Stimulated activated CD8-positive, alpha-beta memory T cell treated with anti-CD3 and anti-CD28 coated beads, Interleukin-7, amount 100 ng/mL, for 48 hours (primary cell): ENCODE measurements around the gene TPR.
"Not testable (repeated sequence)": the region's sequence is repeated elsewhere in the genome, so short reads cannot be mapped to it uniquely, and the experiment has no call there.

ENCODE experiments used
- DNase-seq, 2 donors: peaks; one replicate each; pipeline ENCODE4 v3.0.0-alpha.2; 2020; ENCODE audit warnings: low read depth in 1 of 2; ENCODE audit errors: extremely low read depth in 1 of 2

TPR gene

DNA sequence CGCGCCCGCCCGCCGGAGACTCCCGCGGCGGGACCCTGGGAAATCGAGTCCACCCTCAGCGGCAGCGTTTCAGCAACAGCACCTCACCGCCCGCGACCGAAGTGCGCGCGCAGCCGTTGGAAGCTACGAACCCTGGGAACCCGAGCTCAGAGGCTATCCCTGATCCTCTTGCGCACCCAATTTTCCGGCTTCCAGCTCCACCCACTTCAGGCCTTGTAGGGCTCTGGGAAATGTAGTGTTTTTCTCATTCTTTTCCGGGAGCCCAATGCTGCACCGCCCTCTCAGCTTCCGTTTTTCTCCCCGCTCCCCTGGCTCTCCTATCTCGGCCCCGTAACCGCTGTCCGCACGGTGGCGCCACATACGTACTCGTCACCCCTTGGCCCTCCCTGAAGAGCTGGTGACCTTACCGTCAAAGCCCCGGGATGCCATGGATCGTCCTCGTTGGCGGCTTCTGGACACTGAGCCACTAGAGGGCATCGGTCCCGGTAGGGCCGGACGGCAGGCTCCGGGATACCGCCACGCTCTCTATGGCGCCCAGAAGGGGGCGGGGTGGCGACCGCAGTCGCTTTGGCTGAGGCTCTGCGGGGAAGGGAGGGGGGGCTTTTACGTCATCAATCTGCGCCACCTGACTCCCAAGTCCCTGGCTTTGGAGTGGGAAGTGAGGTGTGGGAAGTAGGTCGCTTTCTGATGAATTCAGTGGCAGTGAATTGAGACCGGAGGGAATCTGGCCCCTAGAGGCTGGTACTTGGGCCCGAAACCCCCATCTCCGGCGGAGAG, at the start of gene TPR, which contains the start of gene ODR4:
TPR (minus strand) TSS at position 102 of the 777 bp plus-strand sequence. CDS start 225 bp downstream, outside the sequence.
ODR4 (plus strand) TSS at position 687 of the 777 bp plus-strand sequence. CDS start 3,948 bp downstream, outside the sequence.
- DNase-seq = peak; percentile 86 to 92

DNA sequence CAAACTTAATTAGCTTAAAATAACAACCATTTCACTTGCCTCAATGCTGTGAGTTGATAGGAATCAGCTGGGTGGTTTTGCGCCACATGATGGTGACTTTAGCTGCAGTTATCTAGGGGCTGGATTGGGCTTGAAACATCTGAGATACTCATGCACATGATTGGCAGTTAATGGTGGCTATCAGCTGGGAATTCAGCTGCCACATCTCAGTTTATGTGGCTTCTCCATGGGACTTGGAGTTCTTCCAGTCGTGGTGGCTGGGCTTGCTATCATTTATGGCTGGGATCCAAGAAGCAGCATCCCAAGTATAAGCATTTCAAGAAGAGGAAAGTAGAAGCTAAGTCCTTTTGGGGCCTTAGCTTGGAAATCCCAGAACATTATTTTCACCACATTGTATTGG, 49.5 kb upstream of the TPR start:
- no peak for DNase-seq

DNA sequence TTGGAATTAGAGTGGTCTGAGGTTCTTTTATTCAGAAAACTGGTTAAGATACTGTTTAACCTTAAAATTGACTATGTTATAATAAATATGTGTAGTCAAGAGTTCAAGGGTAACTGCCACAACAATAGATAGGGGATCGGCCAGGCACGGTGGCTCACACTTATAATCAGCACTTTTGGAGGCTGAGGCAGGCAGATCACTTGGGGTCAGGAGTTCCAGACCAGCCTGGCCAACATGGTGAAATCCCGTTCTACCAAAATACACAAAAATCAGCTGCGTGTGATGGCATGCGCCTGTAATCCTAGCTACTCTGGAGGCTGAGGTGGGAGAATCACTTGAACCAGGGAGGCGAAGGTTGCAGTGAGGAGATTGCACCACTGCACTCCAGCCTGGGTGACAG, 46.4 kb upstream of the TPR start:
- no peak for DNase-seq

DNA sequence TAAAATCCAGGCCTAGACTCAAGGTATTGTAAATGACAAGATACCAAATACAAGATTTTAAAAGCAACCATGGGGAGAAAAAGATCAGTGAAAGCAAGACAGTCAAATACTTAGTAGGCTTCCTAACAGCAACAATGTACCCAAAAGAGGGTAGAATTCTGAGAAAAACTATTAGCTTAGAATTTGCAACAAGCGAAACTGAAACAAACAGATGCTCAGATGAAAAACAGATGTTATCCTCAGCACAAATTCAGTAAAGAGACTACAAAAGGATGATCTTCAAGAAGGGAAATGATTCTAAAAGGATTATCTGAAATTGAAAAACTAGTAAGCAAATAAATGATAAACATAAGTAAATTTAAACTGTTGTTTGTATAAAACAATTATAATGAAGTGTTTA, 45.9 kb upstream of the TPR start:
- DNase-seq = no peak

DNA sequence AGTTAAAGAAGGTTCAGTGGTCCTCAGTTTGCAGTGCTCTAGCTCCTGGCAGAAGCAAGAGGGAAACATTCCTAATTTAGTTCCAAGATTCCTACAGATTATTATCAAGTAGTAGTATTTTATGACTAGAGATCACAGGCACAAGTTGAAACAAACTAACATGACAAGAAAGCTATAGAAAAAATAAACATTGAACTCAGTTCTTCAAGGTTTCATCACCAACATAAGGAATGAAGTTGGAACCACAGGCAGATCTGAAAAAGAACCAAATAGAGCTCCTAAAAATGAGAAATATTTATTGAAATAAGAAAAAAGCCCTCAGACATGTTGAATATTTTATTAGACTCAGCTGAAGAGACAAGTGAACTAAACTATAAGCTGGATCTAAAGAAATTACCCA, 45.3 kb upstream of the TPR start:
- DNase-seq = no peak

DNA sequence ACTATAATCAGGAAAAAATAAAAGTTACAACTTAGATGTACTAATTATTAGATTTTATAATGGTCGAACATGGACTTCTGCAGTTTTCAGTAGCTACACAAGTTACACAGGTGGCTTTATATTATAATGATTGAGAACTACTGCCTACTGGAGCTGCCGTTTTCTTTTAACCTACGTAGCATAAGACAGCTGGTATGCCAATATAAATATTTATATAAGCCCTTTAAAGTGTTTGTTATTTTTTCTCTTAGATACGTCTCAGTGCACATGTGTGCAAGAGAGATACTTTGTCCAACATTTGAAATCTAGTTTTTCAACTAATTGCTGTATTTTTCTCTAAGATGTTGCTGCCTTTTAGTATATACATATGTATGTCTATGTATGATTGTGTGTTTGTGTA, 43.5 kb upstream of the TPR start:
- DNase-seq = no peak

DNA sequence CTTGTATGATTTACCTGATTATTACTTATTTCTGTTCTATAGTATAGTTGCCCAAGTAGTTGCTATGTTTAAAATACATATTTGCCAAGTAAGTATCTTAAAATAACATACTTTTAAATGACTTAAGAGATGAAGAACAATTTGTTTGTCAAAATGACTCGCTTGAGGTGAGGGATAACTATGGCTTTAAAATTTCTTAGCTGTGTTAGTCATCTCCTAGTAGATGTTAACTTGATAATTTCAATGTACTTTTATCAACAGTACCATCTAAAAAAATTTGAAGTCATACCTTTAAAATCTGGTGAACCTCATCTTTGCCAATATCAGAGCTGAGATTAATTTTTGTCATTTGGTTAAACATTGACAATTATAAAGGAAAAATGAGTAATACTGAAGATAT, 38.3 kb upstream of the TPR start:
- DNase-seq = no peak

DNA sequence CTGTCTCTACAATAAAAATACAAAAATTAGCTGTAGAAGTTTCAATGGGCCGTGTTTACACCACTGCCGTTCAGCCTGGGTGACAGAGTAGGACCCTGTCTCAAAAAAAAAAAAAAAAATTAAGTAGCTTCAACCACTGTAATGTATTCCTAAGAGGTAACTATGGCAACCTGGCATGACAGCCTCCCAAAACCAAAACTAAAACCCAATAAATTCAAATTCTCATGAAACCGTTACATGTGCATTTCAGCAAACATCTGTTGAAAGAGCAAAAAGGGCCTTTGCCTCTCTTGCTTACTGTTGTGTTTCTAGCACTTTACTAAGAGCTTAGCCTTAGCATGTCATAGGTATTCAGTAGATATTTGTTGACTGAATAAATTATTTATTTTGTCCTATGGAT, 34.0 kb upstream of the TPR start:
- DNase-seq = no peak

DNA sequence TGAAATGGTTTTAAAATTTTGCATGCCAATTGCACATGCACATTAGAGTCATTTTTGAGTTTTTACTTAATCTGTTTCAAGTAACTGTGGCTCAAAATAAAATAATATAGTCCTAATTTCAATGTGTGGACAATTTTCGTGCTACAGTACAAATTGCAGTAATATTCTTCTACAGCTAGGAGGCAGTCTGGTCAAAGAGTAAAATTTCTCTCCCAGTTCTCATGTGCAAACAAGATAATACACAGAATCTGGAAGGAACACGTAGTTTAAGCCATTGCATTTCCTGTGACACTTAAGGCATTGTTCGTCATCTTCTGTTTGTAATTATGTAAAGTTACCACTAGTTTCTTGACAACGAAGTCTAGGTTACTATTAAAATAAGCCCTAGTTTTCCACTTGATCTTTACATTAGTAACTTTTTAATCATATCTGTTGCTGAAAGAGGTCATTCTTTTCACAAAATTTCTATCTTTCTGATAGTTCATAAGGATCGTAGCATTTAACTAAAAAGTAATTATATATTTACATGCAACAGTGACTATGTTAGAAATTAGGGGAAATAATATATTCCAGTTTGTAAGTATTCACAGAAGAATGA, 29.5 kb upstream of the TPR start:
- no peak for DNase-seq

DNA sequence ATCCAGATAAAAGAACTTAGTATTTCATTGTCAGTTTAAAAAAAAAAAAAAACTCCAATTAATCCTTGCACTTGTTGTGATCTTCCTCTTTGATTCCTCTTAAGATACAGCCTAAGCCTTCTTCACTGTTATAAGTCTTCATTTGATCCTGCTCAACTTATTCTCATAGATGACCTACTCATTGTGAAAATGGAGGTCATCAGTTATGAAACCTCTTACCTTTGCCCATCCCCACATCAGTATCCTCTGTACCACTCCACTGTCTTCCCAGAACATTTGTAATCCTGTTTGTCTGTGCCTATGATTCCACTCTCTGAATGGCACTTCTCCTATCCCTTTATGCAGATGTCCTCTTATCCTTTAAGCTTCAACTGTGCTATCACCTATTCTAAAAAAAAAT, 28.6 kb upstream of the TPR start:
- no peak for DNase-seq

DNA sequence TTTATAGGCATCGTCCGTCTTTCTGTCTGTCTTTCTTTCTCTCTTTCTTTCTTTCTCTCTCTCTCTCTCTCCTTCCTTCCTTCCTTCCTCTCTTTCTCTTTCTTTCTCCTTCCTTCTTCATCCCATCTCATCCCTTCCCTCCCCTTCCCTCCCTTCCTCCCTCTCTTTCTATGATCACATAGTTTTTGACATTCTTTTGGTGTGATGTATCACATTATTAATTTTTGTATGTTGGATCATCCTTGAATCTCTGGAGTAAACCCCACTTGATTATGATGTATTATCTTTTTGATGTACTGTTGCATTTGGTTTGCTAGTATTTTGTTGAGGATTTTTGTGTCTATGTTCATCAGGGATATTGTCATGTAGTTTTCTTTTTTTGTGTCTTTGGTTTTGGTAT, 26.4 kb upstream of the TPR start:
- DNase-seq = not testable (repeated sequence)

DNA sequence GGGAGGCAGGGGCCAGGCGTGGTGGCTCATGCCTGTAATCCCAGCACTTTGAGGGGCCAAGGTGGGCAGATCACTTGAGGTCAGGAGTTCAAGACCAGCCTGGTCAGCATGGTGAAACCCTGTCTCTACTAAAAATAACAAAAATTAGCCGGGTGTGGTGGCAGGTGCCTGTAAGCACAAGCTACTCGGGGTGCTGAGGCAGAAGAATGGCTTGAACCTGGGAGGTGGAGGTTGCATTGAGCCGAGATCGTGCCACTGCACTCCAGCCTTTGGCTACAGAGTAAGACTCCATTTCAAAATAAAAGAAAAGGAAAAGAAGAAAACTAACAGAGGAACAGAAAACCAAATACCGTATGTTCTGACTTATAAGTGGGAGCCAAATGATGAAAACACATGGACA, 17.7 kb upstream of the TPR start:
- DNase-seq = not testable (repeated sequence)

DNA sequence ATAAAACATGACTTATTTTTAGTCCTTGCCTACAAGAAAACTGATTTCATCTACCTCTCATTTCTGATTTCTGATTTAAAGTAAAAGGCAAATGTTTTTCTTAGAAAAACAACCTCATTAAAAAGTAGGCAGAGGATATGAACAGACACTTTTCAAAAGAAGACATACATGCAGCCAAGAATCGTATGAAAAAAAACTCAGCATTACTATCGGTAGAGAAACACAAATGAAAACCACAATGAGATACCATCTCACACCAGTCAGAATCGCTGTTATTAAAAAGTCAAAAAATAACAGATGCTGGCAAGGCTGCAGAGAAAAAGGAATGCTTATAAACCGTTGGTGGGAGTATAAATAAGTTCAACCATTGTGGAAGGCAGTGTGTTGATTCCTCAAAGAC, 16.8 kb upstream of the TPR start:
- no peak for DNase-seq

DNA sequence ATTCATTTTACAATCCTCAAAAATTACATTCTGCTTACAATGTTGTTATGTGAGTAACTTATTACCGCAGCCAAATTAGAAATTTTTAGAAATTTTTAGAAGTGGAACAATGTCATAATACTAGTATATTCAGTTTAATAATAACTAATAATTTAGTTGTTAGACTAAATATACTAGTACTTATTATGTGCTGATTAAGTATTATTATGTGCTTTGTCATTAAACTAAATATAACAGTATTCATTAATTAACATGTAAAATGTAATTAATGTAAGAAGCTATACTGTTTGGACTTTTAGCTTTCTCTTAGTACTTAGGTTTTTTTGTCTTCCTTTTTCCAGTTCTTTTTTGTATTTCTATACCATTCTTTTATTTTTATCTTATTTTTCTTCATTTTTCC, 15.9 kb upstream of the TPR start:
- DNase-seq = no peak

DNA sequence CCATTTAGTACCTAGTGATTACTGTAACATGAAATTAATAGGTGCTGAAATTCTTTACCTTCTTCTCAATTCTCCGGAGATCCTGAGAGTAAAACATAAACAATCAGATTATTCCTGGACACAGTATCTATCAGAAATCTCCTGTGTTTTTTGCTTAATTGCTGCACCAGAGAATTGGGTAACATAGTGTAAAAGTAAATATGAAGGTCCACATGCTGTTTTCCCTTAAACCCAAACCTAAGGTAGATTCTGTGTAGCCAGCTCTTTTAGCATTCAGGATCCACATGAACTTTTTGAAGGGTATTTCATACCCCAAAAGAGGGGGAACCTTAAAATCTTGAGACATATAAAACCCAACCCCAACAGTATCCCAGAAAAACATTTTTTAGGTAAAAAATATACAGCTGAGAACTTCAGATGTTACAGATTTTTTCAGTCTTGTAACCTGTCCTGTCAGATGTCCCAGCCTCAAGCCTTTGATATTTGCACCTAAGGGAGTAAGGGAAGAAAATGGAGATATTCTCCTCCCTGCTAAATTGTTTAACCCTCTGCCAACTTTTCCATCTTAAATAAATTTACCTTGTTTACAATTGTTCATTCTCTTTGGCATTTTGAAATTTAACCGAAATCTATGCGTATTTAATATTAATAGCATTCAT, 11.8 kb upstream of the TPR start:
- DNase-seq = no peak

DNA sequence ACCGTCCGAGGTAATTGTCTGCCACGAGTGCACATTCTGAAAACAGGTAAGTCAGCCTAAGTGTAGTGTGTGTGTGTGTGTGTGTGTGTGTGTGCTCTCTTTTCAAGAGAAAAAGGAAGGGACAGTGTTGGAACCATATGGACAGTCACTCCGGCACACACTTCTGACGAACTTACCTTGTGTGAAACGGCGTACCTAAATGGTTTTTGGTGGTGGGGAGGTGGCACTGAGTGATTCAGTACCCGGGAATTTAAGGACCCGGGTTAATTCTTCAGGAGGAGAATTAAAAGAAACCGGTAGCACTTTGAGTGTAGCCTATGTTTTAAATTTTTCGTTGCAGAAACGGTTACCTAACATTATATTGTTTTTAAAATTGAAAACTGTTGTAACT, 871 bp upstream of the TPR start:
- DNase-seq = no peak

DNA sequence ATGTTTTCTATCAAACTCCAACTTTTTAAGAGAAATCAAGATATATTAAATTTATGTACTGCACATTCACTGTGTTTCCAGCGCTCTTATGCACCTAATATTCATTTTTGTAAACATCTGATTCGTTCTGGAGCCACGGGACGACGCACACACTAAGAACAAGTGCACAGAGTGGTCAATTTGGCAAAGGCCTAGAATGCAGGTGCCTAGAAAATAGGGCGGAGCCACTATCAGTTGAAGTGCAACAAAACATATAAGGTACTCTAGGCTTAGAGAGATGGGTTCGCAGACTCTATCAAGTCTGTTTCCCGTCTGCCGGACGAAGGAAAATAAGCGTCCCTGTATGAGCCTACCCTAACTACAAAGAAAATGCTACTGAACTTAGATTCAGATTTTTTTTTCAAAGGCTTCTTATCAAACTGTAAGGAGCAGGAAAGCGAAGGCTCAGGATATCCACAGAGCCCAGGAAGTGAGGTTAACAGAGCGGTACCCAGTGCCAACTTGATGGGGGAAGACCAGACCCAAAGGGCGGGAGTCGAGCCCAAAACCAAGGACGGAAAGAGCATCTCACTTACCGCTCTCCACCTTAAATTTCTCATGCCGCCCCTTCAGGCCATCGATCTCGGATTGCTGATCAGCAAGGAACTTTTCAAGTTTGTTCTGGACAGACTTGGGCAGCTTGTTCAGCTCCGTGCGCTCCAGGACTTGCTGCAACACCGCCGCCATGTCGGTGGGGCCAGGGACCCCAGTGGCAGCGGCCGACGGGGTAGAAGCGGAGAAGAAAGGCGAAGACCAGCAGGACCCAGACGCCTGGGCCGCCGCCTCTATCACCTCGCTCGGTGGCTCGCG, 526 bp downstream of the TPR start:
- DNase-seq = peak in 1 of 2 donors; percentile 12

DNA sequence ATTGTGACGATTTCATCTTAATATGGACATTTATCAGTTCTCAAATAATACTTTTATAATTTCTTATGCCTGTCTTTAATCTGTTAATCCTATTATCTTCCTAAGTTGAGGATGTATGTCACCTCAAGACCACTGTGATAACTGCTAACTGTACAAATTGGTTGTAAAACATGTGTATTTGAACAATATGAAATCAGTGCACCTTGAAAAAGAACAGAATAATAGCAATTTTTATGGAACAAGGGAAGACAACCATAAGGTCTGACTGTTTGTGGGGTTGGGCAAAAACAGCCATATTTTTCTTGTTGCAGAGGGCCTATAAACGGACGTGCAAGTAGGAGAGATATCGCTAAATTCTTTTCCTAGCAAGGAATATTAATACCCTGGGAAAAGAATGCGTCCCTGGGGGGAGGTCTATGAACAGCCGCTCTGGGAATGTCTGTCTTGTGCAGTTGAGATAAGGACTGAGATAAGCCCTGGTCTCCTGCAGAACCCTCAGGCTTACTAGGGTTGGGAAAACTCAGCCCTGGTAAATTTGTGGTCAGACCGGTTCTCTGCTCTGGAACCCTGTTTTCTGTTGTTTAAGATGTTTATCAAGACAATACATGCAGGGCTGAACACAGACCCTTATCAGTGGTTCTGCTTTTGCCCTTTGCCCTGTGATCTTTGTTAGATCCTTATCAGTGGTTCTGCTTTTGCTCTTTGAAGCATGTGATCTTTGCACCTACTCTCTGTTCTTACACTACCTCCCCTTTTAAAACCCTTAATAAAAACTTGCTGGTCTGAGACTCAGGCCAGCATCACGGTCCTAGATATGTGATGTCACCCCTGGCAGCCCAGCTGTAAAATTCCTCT, 27.0 kb downstream of the TPR start:
- not testable (repeated sequence) for DNase-seq

DNA sequence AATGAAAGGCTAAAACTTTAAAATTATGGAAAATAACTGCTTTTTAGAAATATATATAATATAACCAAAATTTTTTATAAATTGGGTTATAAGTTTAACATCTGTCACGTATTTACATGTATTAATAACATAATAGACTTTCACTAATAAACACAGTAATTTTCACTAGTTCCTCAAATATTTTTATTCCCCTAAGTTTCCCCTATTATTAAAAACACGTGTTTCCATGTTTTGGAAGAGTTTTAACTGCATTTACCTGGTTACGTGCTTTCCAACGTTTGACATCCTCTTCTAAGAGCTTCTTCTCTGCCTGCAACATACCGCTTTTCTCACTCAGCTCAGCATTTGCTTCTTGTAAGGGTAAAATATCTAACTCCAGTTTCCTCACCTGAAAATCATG, 34.3 kb downstream of the TPR start:
- DNase-seq = no peak

DNA sequence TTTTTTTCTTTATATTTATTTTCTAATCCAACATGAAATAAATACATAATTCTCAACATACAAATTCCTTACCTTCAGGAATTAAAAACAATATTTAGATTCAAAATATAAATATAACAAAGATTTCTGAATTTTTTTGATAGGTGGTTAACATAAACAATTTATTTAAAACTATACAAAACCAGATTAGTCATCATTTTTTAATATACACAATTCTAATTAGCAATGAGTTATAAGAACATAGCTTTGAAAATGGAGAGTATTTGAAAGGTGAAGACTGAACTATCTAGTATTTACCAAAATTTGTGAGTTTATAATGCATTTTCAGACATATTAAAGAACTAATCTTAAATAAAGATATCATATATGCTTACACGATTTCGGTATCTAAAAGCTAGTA, 37.5 kb downstream of the TPR start:
- DNase-seq = no peak
